Upper lobe of left lung (tissue), 6 donors: ENCODE measurements around the gene FLOT1. TPM values are rescaled to one million over a fixed set of nuclear protein-coding genes. Genes with fewer than 3 reads are reported as not detected.

ENCODE experiments used
- ATAC-seq, 2 donors: fragments of 200-7000 bp; cut with Tn5 transposase; one replicate each; pipeline ENCODE4 v1.9.1; 2022; ENCODE audit warnings: mild to moderate bottlenecking in 2 of 2, moderate library complexity in 2 of 2; ENCODE audit not compliant: low FRiP score in 2 of 2
- DNase-seq, 2 donors: peaks; one replicate each; pipeline ENCODE4 v3.0.0-alpha.2; 2019 to 2020
- H3K27ac ChIP-seq, 4 donors: fragments of 200-600 bp; sonication (generic); one replicate each; pipeline ENCODE4 v1.5.1; 2016 to 2019
- H3K27me3 ChIP-seq, 4 donors: fragments of 200-600 bp; sonication (generic); one replicate each; pipeline ENCODE4 v1.5.1; 2017 to 2019
- H3K36me3 ChIP-seq, 4 donors: fragments of 200-600 bp; sonication (generic); one replicate each; pipeline ENCODE4 v1.5.1; 2016 to 2019
- H3K4me1 ChIP-seq, 4 donors: fragments of 200-600 bp; sonication (generic); one replicate each; pipeline ENCODE4 v1.5.1; 2018 to 2019
- H3K4me3 ChIP-seq, 4 donors: fragments of 200-600 bp; sonication (generic); one replicate each; pipeline ENCODE4 v1.5.1; 2017 to 2019; ENCODE audit warnings: mild to moderate bottlenecking in 2 of 4, moderate library complexity in 1 of 4
- H3K9me3 ChIP-seq, 4 donors: fragments of 200-600 bp; sonication (generic); one replicate each; pipeline ENCODE4 v1.5.1; 2018 to 2019
- CTCF ChIP-seq, 6 experiments: fragments of 450-650 bp in 4 of 6; fragments of 200-600 bp in 2 of 6; sonication (generic) in 2 of 6; IDR thresholded peaks; one replicate each; pipeline ENCODE4 v1.5.1; 2016 to 2019; ENCODE audit warnings: antibody characterized with exemption in 6 of 6
- EP300 ChIP-seq, 4 donors: sonication (generic); formaldehyde crosslinking; IDR thresholded peaks; one replicate each; pipeline ENCODE4 v1.5.1; 2017; ENCODE audit warnings: antibody characterized with exemption in 4 of 4, control low read depth in 2 of 4
- POLR2A ChIP-seq, 4 donors: fragments of 450-650 bp; IDR thresholded peaks; one replicate each; pipeline ENCODE4 v1.5.1; 2016 to 2017; ENCODE audit warnings: antibody characterized with exemption in 4 of 4, mild to moderate bottlenecking in 2 of 4
- POLR2AphosphoS5 ChIP-seq, 2 donors: sonication (generic); formaldehyde crosslinking; IDR thresholded peaks; one replicate each; pipeline ENCODE4 v1.5.1; 2017; ENCODE audit warnings: antibody characterized with exemption in 2 of 2
- WGBS, 2 donors: methylation state at CpG; one replicate each; pipeline ENCODE4 v1.1.5; 2017 to 2018; 5-methylcytosine and 5-hydroxymethylcytosine counted together
- total RNA-seq, 6 donors: library from RNA; depleted of rRNA in 4 of 6; stranded (reverse); fragments of >200 nt in 4 of 6; gene quantifications; one replicate each; pipeline versions ENCODE4 v1.1.0 to v1.2.1, GENCODE V29; 2016 to 2021
- donor health status: DM: no; HTN: no; CAD: no; lungs with moderate emphysema.
- donor health status: DM: no; HTN: yes; CAD: no; lungs with severe emphysema.

FLOT1 gene
- total RNA-seq, 6 donors from 2014 or later = 133 to 212 (median 143) TPM

- H3K27ac ChIP-seq = no peak overlapping the region
- 75 to 83% methylated on average over 8 of the region's 8 CpGs for WGBS, 2 donors
- no peaks in the 10 kb centered on the region for H3K36me3 ChIP-seq
These were observed 32.2 kb upstream of the FLOT1 start for GRCh38 chr6:30774701-30775100.

GRCh38 chr6:30770592-30770991 lies 28.1 kb upstream of the FLOT1 start:
- H3K27ac ChIP-seq = no peak overlapping the region

More at GRCh38 chr6:30774701-30775100, 32.2 kb upstream of the FLOT1 start:
- Histone ChIP-seq H3K4me1 (peaks cover 17 to 23% (median 19%) of the 10 kb centered on the region in 4 donors), H3K27me3 (no peaks in the 10 kb centered on the region), H3K4me3 (no peak overlapping the region), H3K9me3 (no peaks in the 10 kb centered on the region)
- no peak for DNase-seq
- TF ChIP-seq POLR2A (IDR thresholded peaks at IDR 0.05) = no peak
- no peak for TF ChIP-seq CTCF (IDR thresholded peaks at IDR 0.05)
- no peak for TF ChIP-seq EP300 (IDR thresholded peaks at IDR 0.05)
- TF ChIP-seq POLR2AphosphoS5 (IDR thresholded peaks at IDR 0.05) = no peak
- no peak for ATAC-seq

GRCh38 chr6:30769853-30770524 lies 27.5 kb upstream of the FLOT1 start:
- no peak overlapping the region for H3K4me3 ChIP-seq
- ATAC-seq (peak in 1 of 2 donors; percentile 4), DNase-seq (no peak)
- peak overlapping the region in 2 of 4 donors; percentile 9 to 42 for H3K27ac ChIP-seq
- TF ChIP-seq POLR2A (IDR thresholded peaks at IDR 0.05) (no peak), EP300 (IDR thresholded peaks at IDR 0.05) (no peak), CTCF (IDR thresholded peaks at IDR 0.05) (no peak), POLR2AphosphoS5 (IDR thresholded peaks at IDR 0.05) (no peak)
- H3K9me3 ChIP-seq = no peaks in the 10 kb centered on the region
- H3K4me1 ChIP-seq = peaks cover 15 to 24% (median 18%) of the 10 kb centered on the region in 4 donors
- no peaks in the 10 kb centered on the region for H3K27me3 ChIP-seq
- no peaks in the 10 kb centered on the region for H3K36me3 ChIP-seq
- 82 to 85% methylated on average over 5 of the region's 5 CpGs for WGBS, 2 donors

More at GRCh38 chr6:30770592-30770991, 28.1 kb upstream of the FLOT1 start:
- Histone ChIP-seq H3K4me1 (peaks cover 15 to 24% (median 18%) of the 10 kb centered on the region in 4 donors), H3K9me3 (no peaks in the 10 kb centered on the region), H3K27me3 (no peaks in the 10 kb centered on the region), H3K36me3 (no peaks in the 10 kb centered on the region), H3K4me3 (no peak overlapping the region)
- TF ChIP-seq CTCF (IDR thresholded peaks at IDR 0.05) = no peak
- no peak for TF ChIP-seq POLR2A (IDR thresholded peaks at IDR 0.05)
- TF ChIP-seq EP300 (IDR thresholded peaks at IDR 0.05) = no peak
- no peak for TF ChIP-seq POLR2AphosphoS5 (IDR thresholded peaks at IDR 0.05)
- DNase-seq (no peak), ATAC-seq (no peak)
- WGBS, 2 donors = 74 to 80% methylated on average over 3 of the region's 3 CpGs

- no peaks in the 10 kb centered on the region for H3K9me3 ChIP-seq
- no peaks in the 10 kb centered on the region for H3K36me3 ChIP-seq
- WGBS, 2 donors = 33 to 40% methylated on average over 11 to 16 of the region's 16 CpGs
- H3K4me1 ChIP-seq = peaks cover 15 to 24% (median 20%) of the 10 kb centered on the region in 4 donors
- peak overlapping the region; percentile 8 to 44 (median 26) for H3K27ac ChIP-seq
- no peak for TF ChIP-seq CTCF (IDR thresholded peaks at IDR 0.05)
- TF ChIP-seq POLR2AphosphoS5 (IDR thresholded peaks at IDR 0.05) = no peak
- TF ChIP-seq EP300 (IDR thresholded peaks at IDR 0.05) = no peak
- no peak for TF ChIP-seq POLR2A (IDR thresholded peaks at IDR 0.05)
- ATAC-seq (peak in 1 of 2 donors; percentile 95), DNase-seq (peak in 1 of 2 donors; percentile 63)
- no peak overlapping the region for H3K4me3 ChIP-seq
- H3K27me3 ChIP-seq = no peaks in the 10 kb centered on the region
These were observed 26.8 kb upstream of the FLOT1 start for GRCh38 chr6:30769088-30769852.
